Liver (tissue), 3 donors: ENCODE measurements around the gene ZNF544.

Experiments
- ATF3 ChIP-seq: IDR thresholded peaks from 2 replicates; pipeline ENCODE4 v1.6.1; 2016; ENCODE audit warnings: antibody characterized with exemption
- CTCF ChIP-seq: fragments of 150-350 bp; IDR thresholded peaks from 2 replicates; pipeline ENCODE4 v1.5.1; 2017; ENCODE audit warnings: improper control_type of control experiment, low read depth, low read length; ENCODE audit not compliant: missing input control
- GABPA ChIP-seq, 2 donors: IDR thresholded peaks in 1 of 2; conservative IDR thresholded peaks in 1 of 2; 2 replicates each; pipeline ENCODE4 v1.6.1; 2016; ENCODE audit warnings: antibody characterized with exemption in 2 of 2, mild to moderate bottlenecking in 1 of 2, moderate library complexity in 1 of 2
- HNF4G ChIP-seq: IDR thresholded peaks from 2 replicates; pipeline ENCODE4 v1.6.1; 2016; ENCODE audit warnings: antibody characterized with exemption
- JUND ChIP-seq, 2 donors: IDR thresholded peaks; 2 replicates each; pipeline ENCODE4 v1.6.1; 2016; ENCODE audit warnings: antibody characterized with exemption in 2 of 2
- MAX ChIP-seq: IDR thresholded peaks from 2 replicates; pipeline ENCODE4 v1.6.1; 2016; ENCODE audit warnings: antibody characterized with exemption
- RAD21 ChIP-seq, 2 donors: IDR thresholded peaks; 2 replicates each; pipeline ENCODE4 v1.6.1; 2016; ENCODE audit warnings: antibody characterized with exemption in 2 of 2, mild to moderate bottlenecking in 2 of 2
- REST ChIP-seq: IDR thresholded peaks from 2 replicates; pipeline ENCODE4 v1.6.1; 2016; ENCODE audit warnings: antibody characterized with exemption, mild to moderate bottlenecking
- RXRA ChIP-seq, 2 donors: IDR thresholded peaks; 2 replicates each; pipeline ENCODE4 v1.6.1; 2017 to 2018; ENCODE audit warnings: antibody characterized with exemption in 2 of 2, mild to moderate bottlenecking in 1 of 2
- SP1 ChIP-seq: IDR thresholded peaks from 2 replicates; pipeline ENCODE4 v1.6.1; 2018; ENCODE audit warnings: antibody characterized with exemption, mild to moderate bottlenecking
- TAF1 ChIP-seq: conservative IDR thresholded peaks from 2 replicates; pipeline ENCODE4 v1.6.1; 2016; ENCODE audit warnings: antibody characterized with exemption, mild to moderate bottlenecking
- YY1 ChIP-seq: IDR thresholded peaks from 2 replicates; pipeline ENCODE4 v1.6.1; 2016; ENCODE audit warnings: antibody characterized with exemption, mild to moderate bottlenecking
- ZBTB33 ChIP-seq: IDR thresholded peaks from 2 replicates; pipeline ENCODE4 v1.6.1; 2016; ENCODE audit warnings: antibody characterized with exemption
- donor health status: healthy.
- donor health status: healthy.

GRCh38 chr19:58274771-58275201, 46.1 kb downstream of the ZNF544 start:
- TF ChIP-seq REST: no peak
- TF ChIP-seq YY1: no peak
- TF ChIP-seq CTCF: no peak
- TF ChIP-seq RAD21 (IDR thresholded peaks at IDR 0.05): no peak
- no peak for TF ChIP-seq HNF4G
- TF ChIP-seq TAF1: no peak
- no peak for TF ChIP-seq MAX
- no peak for TF ChIP-seq SP1
- TF ChIP-seq RXRA (IDR thresholded peaks at IDR 0.05): no peak
- no peak for TF ChIP-seq ATF3
- TF ChIP-seq GABPA (IDR thresholded peaks at IDR 0.05 in 1 of 2, conservative IDR thresholded peaks at IDR 0.05 in 1 of 2): no peak
- no peak for TF ChIP-seq JUND (IDR thresholded peaks at IDR 0.05)
- TF ChIP-seq ZBTB33: no peak
